ENCODE results near the gene NDC1. TPM values are rescaled to one million over a fixed set of nuclear protein-coding genes. Genes with fewer than 3 reads are reported as not detected.

NDC1 gene
- polyA plus RNA-seq, 1 of the 3 experiments (the other 2 are of a cell fraction): 11.5 TPM

GRCh38 chr1:53725238-53725689 lies 112.8 kb downstream of the NDC1 start:
- H3K4me2 ChIP-seq: no peak overlapping the region
- no peaks in the 10 kb centered on the region for H3K9me2 ChIP-seq
- ChIA-PET POLR2A (no interaction called here), CTCF (interaction anchor here (0.7 to 2.2 kb wide), 11 partner anchors 9 to 241 kb away, joined by 3 to 7 read pairs (median 4); partner anchors contain the start of gene GLIS1)
- no peak overlapping the region for H3K27ac ChIP-seq (ENCODE audit: low read depth in 2 of 2, low read length in 1 of 2)
- DNase-seq: peak; percentile 64
- no peak overlapping the region for H3K9ac ChIP-seq
- no peaks in the 10 kb centered on the region for H3K27me3 ChIP-seq (ENCODE audit: insufficient read depth)
- H3K4me1 ChIP-seq (ENCODE audit: control insufficient read depth in 1 of 2, insufficient read depth in 2 of 2, low read depth in 1 of 2, low read length in 1 of 2): no peaks in the 10 kb centered on the region; a peak in 1 of 4 replicates
- WGBS (ENCODE audit: low lambda C conversion rate): 54% methylated on average over 4 of the region's 6 CpGs
- no peaks in the 10 kb centered on the region for H3K9me3 ChIP-seq
- H2AFZ ChIP-seq (ENCODE audit: low read depth): no peak overlapping the region
- no peaks in the 10 kb centered on the region for H3F3A ChIP-seq (replicated peaks; ENCODE audit: insufficient read depth)
- TF ChIP-seq CTCF (IDR thresholded peaks at IDR 0.05): peak; percentile 39
- TF ChIP-seq SMC3 (IDR thresholded peaks at IDR 0.05; ENCODE audit: low read depth, low read length): peak; percentile 32; the same call in 1 of the 2 replicates
- TF ChIP-seq RAD21 (IDR thresholded peaks at IDR 0.05; ENCODE audit: low read length): peak; percentile 63
- TF ChIP-seq FOXJ3 (CRISPR knock-in tag; IDR thresholded peaks at IDR 0.05): no peak
- TF ChIP-seq YY1 (IDR thresholded peaks at IDR 0.05; ENCODE audit: low read depth): no peak
- H3K79me2 ChIP-seq (ENCODE audit: insufficient read depth): no peaks in the 10 kb centered on the region
- H3K4me3 ChIP-seq (ENCODE audit: low read depth in 2 of 2, low read length in 1 of 2): no peak overlapping the region
- H3K36me3 ChIP-seq (replicated peaks in 1 of 2; ENCODE audit: control insufficient read depth in 1 of 2, insufficient read depth in 2 of 2, low read length in 1 of 2): no peaks in the 10 kb centered on the region
- H4K20me1 ChIP-seq (ENCODE audit: insufficient read depth): no peaks in the 10 kb centered on the region

- Histone ChIP-seq H3K9ac (no peak overlapping the region), H3K79me2 (ENCODE audit: insufficient read depth) (no peaks in the 10 kb centered on the region), H3K4me2 (no peak overlapping the region), H2AFZ (ENCODE audit: low read depth) (peak overlapping the region; percentile 46; the same call in 1 of the 2 replicates), H3K4me1 (ENCODE audit: control insufficient read depth in 1 of 2, insufficient read depth in 2 of 2, low read depth in 1 of 2, low read length in 1 of 2) (no peaks in the 10 kb centered on the region; a peak in 1 of 4 replicates), H3K27me3 (ENCODE audit: insufficient read depth) (no peaks in the 10 kb centered on the region), H3K9me2 (no peaks in the 10 kb centered on the region), H3K9me3 (no peaks in the 10 kb centered on the region), H3K4me3 (ENCODE audit: low read depth in 2 of 2, low read length in 1 of 2) (no peak overlapping the region), H4K20me1 (ENCODE audit: insufficient read depth) (no peaks in the 10 kb centered on the region), H3F3A (replicated peaks; ENCODE audit: insufficient read depth) (no peaks in the 10 kb centered on the region), H3K36me3 (replicated peaks in 1 of 2; ENCODE audit: control insufficient read depth in 1 of 2, insufficient read depth in 2 of 2, low read length in 1 of 2) (no peaks in the 10 kb centered on the region), H3K27ac (ENCODE audit: low read depth in 2 of 2, low read length in 1 of 2) (no peak overlapping the region)
- no peak for DNase-seq
- ChIA-PET POLR2A (no interaction called here), CTCF (interaction anchor here (1.0 to 1.8 kb wide), 4 partner anchors 9 to 238 kb away, joined by 3 to 5 read pairs (median 4); no protein-coding TSS in a partner anchor)
- 44% methylated on average over 1 of the region's 1 CpG for WGBS (ENCODE audit: low lambda C conversion rate)
- TF ChIP-seq IRF3 (IDR thresholded peaks at IDR 0.05; ENCODE audit: low read depth, low read length) (no peak), MEF2A (IDR thresholded peaks at IDR 0.05; ENCODE audit: borderline replicate concordance, low read depth) (no peak), FOXJ3 (CRISPR knock-in tag; IDR thresholded peaks at IDR 0.05) (no peak), MAX (IDR thresholded peaks at IDR 0.05; ENCODE audit: low read depth) (no peak), GABPA (IDR thresholded peaks at IDR 0.05; ENCODE audit: low read depth) (no peak), RFX5 (IDR thresholded peaks at IDR 0.05; ENCODE audit: low read length) (no peak), JUND (IDR thresholded peaks at IDR 0.05) (no peak), FOSL2 (IDR thresholded peaks at IDR 0.05; ENCODE audit: borderline replicate concordance, low read depth) (no peak), NRF1 (IDR thresholded peaks at IDR 0.05; ENCODE audit: low read depth, low read length) (no peak), NFIC (IDR thresholded peaks at IDR 0.05; ENCODE audit: borderline replicate concordance) (no peak), MXI1 (IDR thresholded peaks at IDR 0.05; ENCODE audit: low read depth, low read length) (no peak), TCF12 (IDR thresholded peaks at IDR 0.05) (no peak), TAF1 (IDR thresholded peaks at IDR 0.05; ENCODE audit: borderline replicate concordance, low read depth, low read length) (no peak), ZBTB33 (IDR thresholded peaks at IDR 0.05; ENCODE audit: borderline replicate concordance, low read depth) (no peak)
Measured at GRCh38 chr1:53722025-53722424, 116.1 kb downstream of the NDC1 start.

All from SK-N-SH (cell line).